BJ (cell line): ENCODE measurements around the gene MEF2D. TPM values are rescaled to one million over a fixed set of nuclear protein-coding genes. Genes with fewer than 3 reads are reported as not detected.
A peak's percentile ranks its signal among the peaks of the same experiment; 100 is the strongest.

Source experiments
- CTCF ChIA-PET: fragments of 350-600 bp; formaldehyde crosslinking; extraction: SDS; loops from one replicate; lab custom pipeline; 2021; ENCODE audit warnings: antibody characterized with exemption, inconsistent platforms; lab: Yijun Ruan, JAX
- POLR2A ChIA-PET: fragments of 300-600 bp; sonication (Branson Sonifier 250); formaldehyde crosslinking; extraction: SDS; loops from one replicate; lab custom pipeline; 2021; ENCODE audit warnings: antibody characterized with exemption; lab: Charles Lee
- DNase-seq: peaks from one replicate; pipeline ENCODE4 v3.0.0-alpha.2; 2011; ENCODE audit warnings: low read depth
- H3K27me3 ChIP-seq: 2 replicates; pipeline ENCODE4 v1.6.0; 2011; ENCODE audit warnings: low read length; ENCODE audit not compliant: control insufficient read depth, insufficient read depth
- H3K36me3 ChIP-seq: 2 replicates; pipeline ENCODE4 v1.5.1; 2011; ENCODE audit warnings: low read length; ENCODE audit not compliant: control insufficient read depth, insufficient read depth
- H3K4me3 ChIP-seq: 2 replicates; pipeline ENCODE4 v1.5.1; 2011; ENCODE audit warnings: low read depth, mild to moderate bottlenecking, control low read depth, low read length
- polyA plus RNA-seq: library from polyadenylated mRNA; depleted of rRNA; stranded (reverse); fragments of >200 nt; gene quantifications from 2 replicates; pipeline ENCODE4 v1.2.3, GENCODE V29; 2011
- TF ChIP-seq, protein P1 (sequence below): IDR thresholded peaks from 2 replicates; pipeline ENCODE4 v1.5.1; 2011; ENCODE audit warnings: low read depth, mild to moderate bottlenecking, control low read depth, inconsistent platforms, low read length, moderate library complexity; ENCODE audit not compliant: insufficient read depth

Gene MEF2D
- polyA plus RNA-seq, 1 experiment = 15.1 TPM

- Histone ChIP-seq H3K4me3 (no peak overlapping the region), H3K36me3 (peaks cover 71% of the 10 kb centered on the region), H3K27me3 (no peaks in the 10 kb centered on the region)
- POLR2A ChIA-PET = no interaction called here
- CTCF ChIA-PET = interaction anchor here (0.7 to 1.8 kb wide), 3 partner anchors 20 to 32 kb away, joined by 3 read pairs; partner anchors contain the start of gene MEF2D
- TF ChIP-seq, protein P1, sequence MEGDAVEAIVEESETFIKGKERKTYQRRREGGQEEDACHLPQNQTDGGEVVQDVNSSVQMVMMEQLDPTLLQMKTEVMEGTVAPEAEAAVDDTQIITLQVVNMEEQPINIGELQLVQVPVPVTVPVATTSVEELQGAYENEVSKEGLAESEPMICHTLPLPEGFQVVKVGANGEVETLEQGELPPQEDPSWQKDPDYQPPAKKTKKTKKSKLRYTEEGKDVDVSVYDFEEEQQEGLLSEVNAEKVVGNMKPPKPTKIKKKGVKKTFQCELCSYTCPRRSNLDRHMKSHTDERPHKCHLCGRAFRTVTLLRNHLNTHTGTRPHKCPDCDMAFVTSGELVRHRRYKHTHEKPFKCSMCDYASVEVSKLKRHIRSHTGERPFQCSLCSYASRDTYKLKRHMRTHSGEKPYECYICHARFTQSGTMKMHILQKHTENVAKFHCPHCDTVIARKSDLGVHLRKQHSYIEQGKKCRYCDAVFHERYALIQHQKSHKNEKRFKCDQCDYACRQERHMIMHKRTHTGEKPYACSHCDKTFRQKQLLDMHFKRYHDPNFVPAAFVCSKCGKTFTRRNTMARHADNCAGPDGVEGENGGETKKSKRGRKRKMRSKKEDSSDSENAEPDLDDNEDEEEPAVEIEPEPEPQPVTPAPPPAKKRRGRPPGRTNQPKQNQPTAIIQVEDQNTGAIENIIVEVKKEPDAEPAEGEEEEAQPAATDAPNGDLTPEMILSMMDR = no peak
- DNase-seq = no peak
Measured at GRCh38 chr1:156477526-156478249, 22.9 kb downstream of the MEF2D start.

DNA sequence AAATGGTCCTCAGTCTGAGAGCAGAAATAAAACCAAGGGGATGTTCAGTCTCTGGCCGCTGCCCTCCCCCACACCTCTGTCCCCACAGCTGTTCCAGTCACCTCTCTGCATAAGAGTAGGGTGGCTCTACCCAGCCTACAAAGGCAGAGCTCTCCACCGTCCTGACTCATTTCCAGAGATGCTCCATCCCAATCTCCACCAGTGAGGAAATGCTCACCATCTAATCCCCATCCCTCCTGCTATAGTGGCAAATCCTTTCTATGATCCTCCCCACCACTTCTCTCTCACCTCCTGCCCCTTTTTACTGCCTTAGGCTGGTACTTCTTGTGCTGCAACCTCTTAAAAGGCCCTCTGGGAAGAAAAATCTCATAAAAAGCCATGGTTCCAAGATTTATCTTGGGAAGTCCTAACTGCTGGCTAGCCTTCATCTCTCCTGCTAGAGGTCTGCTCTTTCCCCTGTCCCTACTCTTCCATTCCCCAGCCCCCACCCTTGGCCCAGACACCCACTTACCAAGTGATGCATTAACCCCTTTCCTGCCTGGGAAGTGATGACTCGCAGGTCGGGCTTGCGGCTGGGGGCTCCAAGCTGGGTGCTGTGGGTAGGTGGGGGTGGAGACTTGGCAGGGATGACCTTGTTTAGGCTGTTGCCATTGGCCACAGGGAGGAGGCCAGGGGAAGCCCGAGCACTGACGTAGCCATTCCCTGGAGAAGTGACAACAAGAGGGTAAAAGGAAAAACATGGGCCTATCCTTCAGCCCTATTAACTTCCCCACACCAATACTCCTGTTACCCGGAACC is 23.9 kb downstream of the MEF2D start:
- DNase-seq = no peak
- TF ChIP-seq, protein P1 = no peak
- CTCF ChIA-PET = interaction anchor here (0.9 to 1.8 kb wide), 4 partner anchors 19 to 25 kb away, joined by 3 read pairs; partner anchors contain the start of gene MEF2D
- H3K36me3 ChIP-seq = peaks cover 67% of the 10 kb centered on the region
- POLR2A ChIA-PET = interaction anchor here (0.6 to 0.7 kb wide), 2 partner anchors 103 to 265 kb away, joined by 3 read pairs; partner anchors contain the start of gene TTC24
- no peaks in the 10 kb centered on the region for H3K27me3 ChIP-seq
- H3K4me3 ChIP-seq = no peak overlapping the region

- DNase-seq = peak; percentile 73
- ChIA-PET CTCF (interaction anchor here (0.9 to 1.8 kb wide), 4 partner anchors 10 to 25 kb away, joined by 3 read pairs; no protein-coding TSS in a partner anchor), POLR2A (interaction anchor here (0.7 to 1.7 kb wide), 2 partner anchors 25 to 104 kb away, joined by 3 read pairs; partner anchors contain the start of gene TTC24)
- TF ChIP-seq, protein P1 = no peak
- Histone ChIP-seq H3K36me3 (peaks cover 68% of the 10 kb centered on the region), H3K4me3 (no peak overlapping the region), H3K27me3 (no peaks in the 10 kb centered on the region)
Measured at GRCh38 chr1:156475568-156476500, 24.7 kb downstream of the MEF2D start.

GRCh38 chr1:156474966-156475365 is 25.6 kb downstream of the MEF2D start:
- Histone ChIP-seq H3K36me3 (peaks cover 63% of the 10 kb centered on the region), H3K4me3 (no peak overlapping the region), H3K27me3 (no peaks in the 10 kb centered on the region)
- ChIA-PET CTCF (interaction anchor here (1.0 kb wide), 1 partner anchor 10 kb away, joined by 3 read pairs; no protein-coding TSS in a partner anchor), POLR2A (interaction anchor here (1.7 kb wide), 1 partner anchor 26 kb away, joined by 3 read pairs; no protein-coding TSS in a partner anchor)
- TF ChIP-seq, protein P1 = no peak
- no peak for DNase-seq
